Fibroblast of the aortic adventitia (primary cell): ENCODE results near the gene FRMPD4. TPM values are rescaled to one million over a fixed set of nuclear protein-coding genes. Genes with fewer than 3 reads are reported as not detected.

Source experiments
- DNase-seq: peaks from one replicate; pipeline ENCODE4 v3.0.0-alpha.2; 2010; ENCODE audit warnings: low read depth
- H3K4me3 ChIP-seq: 2 replicates; pipeline ENCODE4 v1.5.1; 2011; ENCODE audit warnings: low read depth, mild to moderate bottlenecking, control low read depth, low read length, moderate library complexity
- CTCF ChIP-seq: IDR thresholded peaks from 2 replicates; pipeline ENCODE4 v1.5.1; 2011; ENCODE audit warnings: mild to moderate bottlenecking, low read length, control low read depth, inconsistent platforms; ENCODE audit not compliant: insufficient read depth
- total RNA-seq: library from RNA; depleted of rRNA; stranded (reverse); fragments of >200 nt; gene quantifications from 2 replicates; pipeline ENCODE4 v1.2.3, GENCODE V29; 2012; ENCODE audit warnings: low replicate concordance

FRMPD4 gene
- total RNA-seq, 1 donor = 5.0 TPM

- DNase-seq = no peak
- no peak overlapping the region for H3K4me3 ChIP-seq
- no peak for TF ChIP-seq CTCF
These were observed 273.6 kb downstream of the FRMPD4 start for GRCh38 chrX:12411831-12412230.

GRCh38 chrX:12412561-12412960, 274.3 kb downstream of the FRMPD4 start:
- DNase-seq = no peak
- no peak for TF ChIP-seq CTCF
- H3K4me3 ChIP-seq = no peak overlapping the region

- no peak for TF ChIP-seq CTCF
- H3K4me3 ChIP-seq = no peak overlapping the region
- no peak for DNase-seq
These were observed 281.3 kb downstream of the FRMPD4 start for GRCh38 chrX:12419591-12419990.

- no peak for TF ChIP-seq CTCF
- no peak overlapping the region for H3K4me3 ChIP-seq
- DNase-seq = peak; percentile 46
These were observed 283.6 kb downstream of the FRMPD4 start for GRCh38 chrX:12421918-12422317.

GRCh38 chrX:12423346-12423745, 285.1 kb downstream of the FRMPD4 start:
- no peak for DNase-seq
- TF ChIP-seq CTCF = no peak
- no peak overlapping the region for H3K4me3 ChIP-seq

GRCh38 chrX:12425496-12425895, 287.2 kb downstream of the FRMPD4 start:
- H3K4me3 ChIP-seq = no peak overlapping the region
- DNase-seq = peak; percentile 66
- no peak for TF ChIP-seq CTCF

GRCh38 chrX:12426420-12426819, 288.1 kb downstream of the FRMPD4 start:
- no peak overlapping the region for H3K4me3 ChIP-seq
- TF ChIP-seq CTCF = no peak
- DNase-seq = no peak
